H9 (cell line): ENCODE data around the gene TEAD1. TPM values are rescaled to one million over a fixed set of nuclear protein-coding genes. Genes with fewer than 3 reads are reported as not detected.
A peak's percentile ranks its signal among the peaks of the same experiment; 100 is the strongest.

ENCODE experiments used
- DNase-seq: peaks from one replicate; pipeline ENCODE4 v3.0.0-alpha.2; 2017
- H2AFZ ChIP-seq: one replicate; pipeline ENCODE4 v1.6.1; 2013; ENCODE audit warnings: mild to moderate bottlenecking, low read length, control low read depth, moderate library complexity
- H2AK5ac ChIP-seq: 2 replicates; pipeline ENCODE4 v1.6.1; 2013; ENCODE audit warnings: low read length, control low read depth, mixed read lengths; ENCODE audit not compliant: insufficient read length
- H2BK120ac ChIP-seq: one replicate; pipeline ENCODE4 v1.6.1; 2013; ENCODE audit warnings: low read depth, mild to moderate bottlenecking, low read length, control low read depth, inconsistent platforms; ENCODE audit not compliant: poor library complexity, severe bottlenecking
- H2BK12ac ChIP-seq: 2 replicates; pipeline ENCODE4 v1.6.1; 2013; ENCODE audit warnings: low read length, control low read depth, mixed read lengths, low read depth; ENCODE audit not compliant: insufficient read length
- H2BK15ac ChIP-seq: 2 replicates; pipeline ENCODE4 v1.6.1; 2013; ENCODE audit warnings: low read depth, low read length, control low read depth
- H2BK20ac ChIP-seq: one replicate; pipeline ENCODE4 v1.6.1; 2013; ENCODE audit warnings: low read depth, mild to moderate bottlenecking, low read length, control low read depth, inconsistent platforms; ENCODE audit not compliant: poor library complexity, severe bottlenecking
- H2BK5ac ChIP-seq: 2 replicates; pipeline ENCODE4 v1.6.1; 2013; ENCODE audit warnings: low read length, control low read depth, mixed read lengths; ENCODE audit not compliant: insufficient read length
- H3K14ac ChIP-seq: 2 replicates; pipeline ENCODE4 v1.6.1; 2013; ENCODE audit warnings: low read length, control low read depth; ENCODE audit not compliant: insufficient read depth
- H3K18ac ChIP-seq: 2 replicates; pipeline ENCODE4 v1.6.1; 2013; ENCODE audit warnings: low read depth, mild to moderate bottlenecking, mixed read lengths, low read length, control low read depth; ENCODE audit not compliant: insufficient read length
- H3K23ac ChIP-seq: 2 replicates; pipeline ENCODE4 v1.6.1; 2013; ENCODE audit warnings: low read length, control low read depth, mixed read lengths, low read depth; ENCODE audit not compliant: insufficient read length
- H3K23me2 ChIP-seq: 2 replicates; pipeline ENCODE4 v1.6.1; 2013; ENCODE audit warnings: low read depth, mild to moderate bottlenecking, mixed read lengths, low read length, control low read depth; ENCODE audit not compliant: insufficient read length, poor library complexity, severe bottlenecking
- H3K27ac ChIP-seq: 2 replicates; pipeline ENCODE4 v1.5.1; 2013; ENCODE audit warnings: low read length, control low read depth, mixed read lengths, low read depth; ENCODE audit not compliant: insufficient read length
- H3K27me3 ChIP-seq: 2 replicates; pipeline ENCODE4 v1.6.1; 2013; ENCODE audit warnings: low read length, control low read depth, inconsistent platforms; ENCODE audit not compliant: insufficient read depth
- H3K4ac ChIP-seq: 2 replicates; pipeline ENCODE4 v1.6.1; 2013; ENCODE audit warnings: low read depth, mild to moderate bottlenecking, control low read depth, inconsistent platforms, low read length, moderate library complexity
- H3K4me1 ChIP-seq: 2 replicates; pipeline ENCODE4 v1.6.1; 2013; ENCODE audit warnings: low read length, control low read depth, inconsistent platforms; ENCODE audit not compliant: insufficient read depth
- H3K4me2 ChIP-seq: 2 replicates; pipeline ENCODE4 v1.6.1; 2013; ENCODE audit warnings: low read length, control low read depth, mixed read lengths; ENCODE audit not compliant: insufficient read length, insufficient read depth
- H3K56ac ChIP-seq: 2 replicates; pipeline ENCODE4 v1.6.1; 2013; ENCODE audit warnings: low read depth, mild to moderate bottlenecking, mixed read lengths, low read length, control low read depth; ENCODE audit not compliant: insufficient read length
- H3K79me1 ChIP-seq: 2 replicates; pipeline ENCODE4 v1.6.1; 2013; ENCODE audit warnings: low read depth, mild to moderate bottlenecking, moderate library complexity, low read length, control low read depth, inconsistent platforms; ENCODE audit not compliant: insufficient read depth, poor library complexity, severe bottlenecking
- H3K79me2 ChIP-seq: 2 replicates; pipeline ENCODE4 v1.6.1; 2013; ENCODE audit warnings: low read length, control low read depth, inconsistent platforms; ENCODE audit not compliant: insufficient read depth
- H3K9ac ChIP-seq: 2 replicates; pipeline ENCODE4 v1.6.1; 2013; ENCODE audit warnings: low read length, control low read depth, mixed read lengths; ENCODE audit not compliant: insufficient read length; ENCODE audit errors: extremely low read depth
- H3K9me3 ChIP-seq: one replicate; pipeline ENCODE4 v1.6.1; 2013; ENCODE audit warnings: low read depth, low read length, inconsistent platforms; ENCODE audit not compliant: control insufficient read depth
- H3T11ph ChIP-seq: one replicate; pipeline ENCODE4 v1.6.1; 2013; ENCODE audit warnings: mild to moderate bottlenecking, low read length, control low read depth, inconsistent platforms
- H4K20me1 ChIP-seq: one replicate; pipeline ENCODE4 v1.6.1; 2013; ENCODE audit not compliant: control insufficient read depth, insufficient read length, insufficient read depth
- H4K5ac ChIP-seq: 2 replicates; pipeline ENCODE4 v1.6.1; 2013; ENCODE audit warnings: low read depth, mild to moderate bottlenecking, mixed read lengths, low read length, control low read depth; ENCODE audit not compliant: insufficient read length
- H4K8ac ChIP-seq: replicated peaks from 2 replicates; pipeline ENCODE4 v1.6.1; 2013; ENCODE audit warnings: low read length, control low read depth, mixed read lengths, low read depth; ENCODE audit not compliant: insufficient read length
- H4K91ac ChIP-seq: 2 replicates; pipeline ENCODE4 v1.6.1; 2013; ENCODE audit warnings: low read depth, mild to moderate bottlenecking, moderate library complexity, mixed read lengths, low read length, control low read depth; ENCODE audit not compliant: insufficient read length
- H3K27ac Mint-ChIP-seq, 3 experiments: 2 replicates in 2 of 3; 3 replicates in 1 of 3; pipeline ENCODE4 v1.8.0; 2020 to 2021; ENCODE audit warnings: mixed read lengths in 3 of 3, mild to moderate bottlenecking in 1 of 3, moderate library complexity in 1 of 3
- H3K27me3 Mint-ChIP-seq: 2 replicates; pipeline ENCODE4 v1.8.0; 2021; ENCODE audit warnings: low read depth, mild to moderate bottlenecking, moderate library complexity, mixed read lengths
- H3K36me3 Mint-ChIP-seq, 3 experiments: 2 replicates in 2 of 3; 3 replicates in 1 of 3; pipeline ENCODE4 v1.8.0; 2020 to 2021; ENCODE audit warnings: low read depth in 3 of 3, mixed read lengths in 3 of 3; ENCODE audit not compliant: insufficient read depth in 1 of 3
- H3K4me1 Mint-ChIP-seq, 2 experiments: 2 replicates each; pipeline ENCODE4 v1.8.0; 2020; ENCODE audit warnings: mixed read lengths in 2 of 2
- H3K4me3 Mint-ChIP-seq, 2 experiments: 2 replicates in 1 of 2; 3 replicates in 1 of 2; pipeline ENCODE4 v1.8.0; 2020 to 2021; ENCODE audit warnings: mild to moderate bottlenecking in 2 of 2, mixed read lengths in 2 of 2, moderate library complexity in 1 of 2
- H3K9me3 Mint-ChIP-seq, 2 experiments: 2 replicates in 1 of 2; 3 replicates in 1 of 2; pipeline ENCODE4 v1.8.0; 2020; ENCODE audit warnings: mild to moderate bottlenecking in 2 of 2, mixed read lengths in 2 of 2, moderate library complexity in 1 of 2
- CTCF ChIP-seq: fragments of 200-600 bp; sonication (generic); conservative IDR thresholded peaks from 3 replicates; pipeline ENCODE4 v1.8.0; 2021; ENCODE audit warnings: antibody characterized with exemption, mild to moderate bottlenecking
- total RNA-seq: library from RNA; stranded (reverse); gene quantifications from 2 replicates; pipeline ENCODE4 v1.2.1, GENCODE V29; 2021

The TEAD1 gene
- total RNA-seq, 1 experiment from 2014 or later: 75.1 TPM

- no peak overlapping the region for H2BK5ac ChIP-seq
- H3K56ac ChIP-seq: no peak overlapping the region
- no peak for DNase-seq
- Mint-ChIP-seq H3K9me3 (no peaks in the 10 kb centered on the region; a peak in 1 of 5 replicates), H3K27me3 (no peaks in the 10 kb centered on the region), H3K27ac (peak overlapping the region in 1 of 3 experiments; percentile 76; a peak in 1 of 7 replicates), H3K4me1 (peaks cover 35 to 43% of the 10 kb centered on the region in 2 experiments), H3K36me3 (peaks cover 32 to 43% (median 38%) of the 10 kb centered on the region in 3 experiments), H3K4me3 (no peak overlapping the region)
- no peak overlapping the region for H3K23ac ChIP-seq
- no peak overlapping the region for H4K8ac ChIP-seq
- H3K23me2 ChIP-seq: no peaks in the 10 kb centered on the region
- TF ChIP-seq CTCF: no peak
- no peaks in the 10 kb centered on the region for H4K20me1 ChIP-seq
- no peak overlapping the region for H2AFZ ChIP-seq
- no peak overlapping the region for H3K27ac ChIP-seq
- H4K5ac ChIP-seq: no peak overlapping the region
- 0 out of 2 replicates have a peak, but pooled peaks cover 7% of the 10 kb centered on the region for H3K4me1 ChIP-seq
- no peak overlapping the region for H3K18ac ChIP-seq
- no peak overlapping the region for H2BK12ac ChIP-seq
- no peak overlapping the region for H3T11ph ChIP-seq
- H3K9ac ChIP-seq: no peak overlapping the region
- H2BK15ac ChIP-seq: no peak overlapping the region
- H3K79me1 ChIP-seq: no peaks in the 10 kb centered on the region
- H2AK5ac ChIP-seq: no peak overlapping the region
- H2BK120ac ChIP-seq: no peak overlapping the region
- H3K9me3 ChIP-seq: no peaks in the 10 kb centered on the region
- no peak overlapping the region for H2BK20ac ChIP-seq
- H3K27me3 ChIP-seq: no peaks in the 10 kb centered on the region
- no peak overlapping the region for H4K91ac ChIP-seq
- H3K4me2 ChIP-seq: no peak overlapping the region
- no peak overlapping the region for H3K4ac ChIP-seq
- H3K14ac ChIP-seq: no peak overlapping the region
- H3K79me2 ChIP-seq: no peaks in the 10 kb centered on the region
Observed at GRCh38 chr11:12897390-12897789, 223.2 kb downstream of the TEAD1 start.
